Astrocyte of the hippocampus (primary cell): Measurements from ENCODE around the gene BICC1.

Source experiments
- DNase-seq: peaks from one replicate; pipeline ENCODE4 v3.0.0; 2011; ENCODE audit warnings: low read depth, low spot score

Gene BICC1

DNA sequence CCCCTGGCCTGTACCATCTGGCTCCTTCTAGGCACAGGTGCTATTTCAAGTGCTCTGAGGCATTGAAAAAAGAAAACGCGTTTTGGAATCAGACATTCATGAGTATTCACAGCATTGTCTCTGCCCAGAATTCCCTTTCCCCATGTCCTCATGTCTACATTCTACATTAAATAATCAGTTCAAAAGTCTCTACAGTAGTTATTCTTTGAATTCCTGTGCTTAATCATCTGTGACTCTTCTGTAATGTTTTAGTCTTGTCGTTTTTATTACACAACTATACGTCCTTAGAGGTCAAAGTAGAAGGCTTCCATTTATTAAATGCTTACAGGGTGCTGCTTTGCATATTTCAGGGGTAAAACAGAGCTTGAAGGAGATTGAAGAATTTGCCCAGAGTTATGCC, 95.7 kb downstream of the BICC1 start:
- no peak for DNase-seq

DNA sequence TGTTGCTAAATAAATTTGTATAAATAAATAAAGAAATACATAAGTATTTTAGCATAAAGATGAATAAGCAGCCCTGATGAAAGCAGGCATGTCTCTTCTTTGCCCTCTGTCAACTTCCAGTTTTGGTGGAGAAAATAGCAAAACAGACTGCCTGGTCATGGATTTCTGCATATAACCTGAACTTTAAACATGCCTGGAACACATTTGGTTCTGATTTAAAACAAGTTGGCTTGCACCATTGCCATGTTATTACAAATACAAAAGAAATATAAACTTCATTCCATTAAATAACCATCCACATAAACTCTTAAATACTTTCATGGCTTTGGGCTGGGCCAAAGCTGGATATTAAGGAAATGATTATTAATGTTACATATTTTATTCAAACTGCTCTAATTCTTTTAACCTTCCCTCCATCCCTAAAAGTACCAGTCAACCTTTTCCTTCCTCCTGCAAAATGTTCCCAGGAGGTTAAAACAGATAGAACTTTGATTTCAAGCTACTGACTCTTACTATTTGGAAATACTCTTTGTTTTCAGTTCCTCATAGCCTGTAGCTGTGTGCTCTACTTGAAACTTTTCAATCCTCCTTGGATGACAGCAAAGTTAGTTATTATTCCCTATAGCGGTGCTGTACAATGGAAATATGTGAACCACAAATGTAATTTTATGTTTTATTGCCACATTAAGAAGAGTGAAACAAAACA, 96.3 kb downstream of the BICC1 start:
- no peak for DNase-seq

DNA sequence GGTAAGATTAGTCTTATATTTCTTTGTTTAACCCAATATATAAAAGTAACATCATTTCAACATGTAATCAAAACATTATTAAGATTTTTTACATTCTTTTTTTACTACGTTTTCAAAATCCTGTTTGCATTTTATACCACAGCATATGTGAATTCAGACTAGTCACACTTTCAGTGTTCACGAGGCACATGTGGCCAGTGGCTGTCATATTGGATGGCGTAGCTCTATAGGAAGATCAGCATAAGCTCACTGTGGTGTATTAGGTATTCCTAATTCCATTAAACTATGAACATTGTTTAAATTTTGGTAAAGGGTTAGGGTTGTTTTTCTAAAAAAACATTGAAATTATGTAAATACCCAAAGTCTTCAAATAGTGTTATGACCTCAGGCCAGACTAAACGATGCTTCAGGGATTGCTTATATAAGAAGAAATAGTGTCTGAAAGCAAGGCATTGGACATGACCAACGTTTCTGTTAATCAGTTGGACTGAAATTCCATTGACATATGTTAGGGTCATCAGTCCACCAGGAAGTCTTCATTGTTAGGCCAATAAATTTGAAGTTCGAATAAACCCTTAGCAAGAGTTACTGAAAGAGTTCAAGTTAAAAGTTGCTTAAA, 97.0 kb downstream of the BICC1 start:
- DNase-seq: no peak

DNA sequence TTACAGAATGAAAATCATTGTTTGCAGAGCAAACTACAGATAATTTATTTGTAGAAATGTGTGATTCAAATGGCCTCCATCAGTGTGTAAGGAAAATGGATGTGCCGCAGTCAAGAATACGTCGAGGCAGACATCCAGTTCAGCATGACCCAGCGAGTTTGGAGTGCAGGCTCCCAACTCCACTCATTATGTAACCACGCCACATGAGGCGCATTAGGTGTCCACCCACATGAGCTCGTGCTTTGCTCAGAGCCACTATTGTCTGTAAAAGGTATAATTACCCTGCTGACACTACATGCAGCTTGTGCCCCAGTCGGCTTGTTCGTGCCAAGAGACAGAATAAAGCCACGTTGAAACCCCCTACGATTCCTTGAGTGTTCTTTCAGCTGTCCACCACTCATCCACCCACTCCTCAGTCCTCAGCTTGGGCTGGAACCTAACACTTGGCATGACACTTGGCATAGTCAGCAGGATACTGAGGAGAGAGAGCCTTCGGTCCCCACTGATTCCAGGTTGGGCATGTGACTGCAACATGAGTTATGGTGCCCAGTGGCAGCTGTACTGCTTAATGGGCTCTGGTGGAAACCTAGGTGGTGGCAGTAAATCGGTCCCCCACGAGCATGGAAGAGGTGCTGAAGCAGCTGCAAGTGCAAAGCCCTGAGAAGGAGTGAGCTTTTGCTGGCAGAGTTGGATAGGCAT, 102.7 kb downstream of the BICC1 start:
- no peak for DNase-seq

DNA sequence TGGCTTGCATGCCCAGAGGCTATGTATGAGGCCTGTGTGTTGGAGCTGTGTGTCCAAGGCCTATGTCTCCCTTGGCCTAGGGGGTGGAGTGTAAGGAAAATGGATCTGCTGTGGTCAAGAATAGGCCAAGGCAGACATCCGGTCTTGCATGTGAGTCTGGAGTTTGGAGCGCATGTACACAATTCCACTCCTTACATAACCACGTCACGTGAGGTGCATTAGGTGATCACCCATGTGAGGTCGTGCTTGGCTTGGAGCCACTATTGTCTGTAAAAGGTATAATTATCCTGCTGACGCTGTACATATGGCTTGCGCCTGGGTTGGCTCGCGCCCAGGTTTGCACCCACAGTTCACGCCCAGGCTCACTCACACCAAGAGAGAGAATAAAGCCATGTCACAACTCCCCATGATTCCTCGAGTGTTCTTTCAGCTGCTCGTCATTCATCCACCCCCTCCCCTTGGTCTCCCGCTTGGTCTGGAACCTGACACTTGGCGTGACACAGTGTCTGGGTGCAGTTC, 105.5 kb downstream of the BICC1 start:
- no peak for DNase-seq

DNA sequence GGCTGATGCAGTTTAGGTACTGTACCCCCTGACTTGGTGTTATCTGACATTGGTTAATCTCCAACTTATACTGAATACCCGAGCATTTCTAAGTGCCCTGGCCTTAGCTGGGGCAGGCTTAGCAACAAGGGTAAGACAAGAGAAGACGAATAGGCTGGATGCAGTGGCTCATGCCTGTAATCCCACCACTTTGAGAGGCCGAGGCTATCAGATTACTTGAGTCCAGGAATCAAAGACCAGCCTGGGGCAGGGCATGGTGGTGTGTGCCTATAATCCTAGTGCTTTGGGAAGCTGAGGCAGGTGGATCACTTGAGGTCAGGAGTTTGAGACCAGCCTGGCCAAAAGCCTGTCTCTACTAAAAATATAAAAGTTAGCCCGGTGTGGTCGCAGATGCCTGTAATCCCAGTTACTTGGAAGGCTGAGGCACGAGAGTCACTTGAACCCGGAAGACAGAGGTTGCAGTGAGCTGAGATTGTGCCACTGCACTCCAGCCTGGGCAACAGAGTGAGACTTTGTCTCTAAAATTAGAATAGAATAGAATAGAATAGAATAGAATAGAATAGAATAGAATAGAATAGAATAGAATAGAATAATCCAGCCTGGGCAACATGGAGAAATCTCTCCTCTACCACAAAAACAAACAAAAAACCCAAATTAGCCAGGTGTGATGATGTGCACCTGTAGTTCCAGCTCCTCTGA, 108.9 kb downstream of the BICC1 start:
- DNase-seq: no peak

DNA sequence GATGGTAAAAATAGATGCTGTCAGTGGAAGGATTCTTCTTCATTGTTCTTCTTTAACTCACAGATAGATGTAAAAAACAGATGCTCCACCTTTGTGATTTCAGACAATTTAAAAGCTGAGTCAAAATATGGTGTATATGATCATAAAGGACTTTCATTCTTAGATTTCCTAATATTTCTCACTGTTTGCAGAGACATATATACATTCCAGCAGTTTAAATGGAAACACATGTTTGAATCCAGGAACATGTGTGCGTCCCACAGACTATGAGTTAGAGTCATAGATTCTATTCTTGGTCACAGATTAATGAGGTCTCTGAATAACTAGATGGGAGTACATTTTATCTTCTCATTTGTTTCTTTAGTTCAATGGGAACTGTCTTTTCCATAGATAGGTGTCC, 109.6 kb downstream of the BICC1 start:
- DNase-seq: no peak

DNA sequence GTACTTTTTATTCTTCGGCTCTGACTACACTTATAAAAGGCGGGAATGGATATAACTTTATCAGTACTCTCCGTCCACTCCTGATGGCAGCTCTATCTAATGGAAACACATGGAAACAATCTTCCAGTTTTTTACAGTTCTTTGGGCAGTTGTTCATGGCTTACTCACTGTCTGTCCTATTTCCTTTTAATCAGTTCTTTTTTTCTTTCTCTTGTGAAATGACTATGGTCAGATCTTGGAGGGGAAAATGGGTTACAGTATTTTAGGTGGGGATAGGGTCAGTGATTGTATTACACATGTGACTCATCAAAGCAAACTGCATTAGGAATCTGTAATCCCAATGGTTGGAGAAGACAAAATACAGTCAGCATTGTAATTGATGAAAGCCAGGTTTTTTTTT, 112.4 kb downstream of the BICC1 start:
- peak; percentile 31 for DNase-seq

DNA sequence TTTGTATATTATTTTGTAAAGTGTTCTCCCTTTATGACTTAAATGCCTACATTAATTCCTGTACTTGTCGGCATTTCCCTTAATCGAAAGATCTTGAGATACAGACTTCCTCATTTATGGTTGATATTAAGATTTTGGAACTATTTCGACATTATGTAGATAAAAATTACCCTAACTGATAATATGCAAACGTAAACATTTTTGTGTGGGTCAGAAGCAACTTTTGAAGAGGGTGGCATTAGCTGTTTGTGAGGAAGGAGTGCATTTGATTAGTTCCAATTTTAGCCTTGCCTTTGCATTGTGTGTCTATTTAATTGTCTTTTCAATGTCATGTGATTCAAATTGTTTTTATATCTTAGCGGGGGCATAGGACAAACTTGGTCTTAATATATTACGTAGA, 114.7 kb downstream of the BICC1 start:
- DNase-seq: no peak

DNA sequence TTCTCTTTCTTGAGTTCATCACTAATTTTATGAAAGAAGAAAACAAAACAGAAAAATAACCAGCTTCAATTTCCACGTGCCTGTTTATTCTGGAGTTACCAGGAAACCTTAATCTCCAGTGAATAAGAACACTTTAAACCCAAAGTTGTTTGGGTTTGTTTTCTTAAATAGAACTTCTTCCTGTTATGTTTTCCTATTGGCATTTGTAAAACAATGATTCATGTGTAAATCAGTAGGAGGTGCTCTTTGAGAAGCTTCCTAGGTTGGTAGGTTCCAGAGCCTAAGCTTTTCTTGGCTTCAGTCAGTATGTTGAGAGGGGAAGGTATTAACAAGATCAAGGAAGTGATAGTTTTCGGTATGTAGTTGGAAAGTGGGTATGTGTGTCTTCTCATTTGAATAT, 119.0 kb downstream of the BICC1 start:
- no peak for DNase-seq

DNA sequence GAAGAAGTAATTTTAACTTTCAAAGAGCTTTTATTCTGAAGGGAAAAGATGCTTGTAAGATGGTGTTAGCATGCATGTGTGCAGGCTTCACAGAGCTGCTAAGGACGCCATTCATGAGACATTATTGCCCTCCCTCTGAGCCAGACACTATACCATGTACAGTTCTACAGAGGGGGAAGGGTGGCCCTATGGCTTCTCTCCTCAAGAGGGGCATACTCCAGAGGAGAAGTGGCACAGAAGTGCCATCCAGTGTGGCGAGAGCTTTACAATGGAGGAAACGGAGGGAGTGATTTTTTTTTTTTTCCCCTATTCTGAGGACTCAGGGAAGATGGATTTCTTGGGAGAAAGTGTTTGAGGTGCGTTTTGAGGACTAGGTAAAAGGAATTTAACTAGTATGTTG, 119.5 kb downstream of the BICC1 start:
- no peak for DNase-seq

DNA sequence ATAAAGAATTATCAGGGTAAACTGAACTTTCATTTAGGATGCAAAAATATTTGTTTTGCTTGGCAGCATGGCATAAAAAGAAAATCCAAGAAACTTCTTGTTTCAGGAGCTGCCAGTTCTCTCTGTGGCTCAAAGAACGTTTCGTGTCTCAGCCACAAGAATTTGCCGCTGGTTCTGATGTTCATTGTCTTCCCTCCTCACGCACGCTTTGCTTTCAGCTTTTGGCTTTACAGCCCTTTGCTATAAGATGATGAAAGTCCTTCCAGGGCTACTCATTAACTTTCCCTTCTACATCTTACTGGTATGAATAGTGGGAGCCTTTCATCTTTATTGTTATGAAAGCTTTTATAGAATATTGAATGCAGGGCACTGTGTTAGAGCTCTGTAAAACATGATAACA, 124.7 kb downstream of the BICC1 start:
- peak; percentile 93 for DNase-seq

DNA sequence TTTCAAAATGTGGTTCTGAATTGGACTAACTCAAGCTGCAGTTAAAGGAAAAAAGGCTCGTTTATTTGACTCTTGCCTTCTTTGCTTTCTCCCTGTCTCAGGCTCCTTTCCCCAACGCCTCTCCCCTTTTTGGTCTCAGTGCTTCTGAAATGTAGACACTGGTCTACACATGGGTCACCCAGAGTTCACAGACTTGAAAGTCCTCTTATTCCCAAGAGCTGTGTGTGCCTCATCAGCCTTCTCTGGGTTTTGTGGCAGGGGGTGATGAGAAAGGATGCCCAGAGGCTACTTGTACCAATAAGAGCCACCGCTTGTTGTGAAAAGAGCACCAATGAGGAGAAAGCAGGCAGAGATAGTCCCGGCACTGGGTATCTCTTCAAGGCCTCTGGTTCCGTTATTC, 125.7 kb downstream of the BICC1 start:
- DNase-seq: peak; percentile 77

DNA sequence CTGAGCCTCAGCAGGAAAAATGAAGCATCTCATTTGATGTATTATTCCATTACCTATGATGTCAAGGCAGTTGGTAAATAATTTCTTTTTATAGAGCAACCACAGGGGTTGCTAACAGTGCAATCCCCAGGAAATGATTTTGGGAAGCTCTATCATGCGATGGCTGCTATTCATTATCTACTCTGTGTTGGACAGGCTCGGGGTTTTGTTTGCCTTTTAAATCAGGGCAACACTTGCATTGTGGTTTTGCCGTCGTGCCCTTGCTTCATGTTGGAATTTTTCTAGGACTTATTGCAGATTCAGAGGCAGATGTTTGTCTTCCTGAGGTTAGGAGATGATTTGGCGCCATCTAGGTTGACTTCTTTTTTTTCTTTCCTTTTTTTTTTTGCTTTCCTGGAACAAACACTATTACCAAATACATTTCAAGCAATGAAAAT, 128.4 kb downstream of the BICC1 start:
- DNase-seq: peak; percentile 90

DNA sequence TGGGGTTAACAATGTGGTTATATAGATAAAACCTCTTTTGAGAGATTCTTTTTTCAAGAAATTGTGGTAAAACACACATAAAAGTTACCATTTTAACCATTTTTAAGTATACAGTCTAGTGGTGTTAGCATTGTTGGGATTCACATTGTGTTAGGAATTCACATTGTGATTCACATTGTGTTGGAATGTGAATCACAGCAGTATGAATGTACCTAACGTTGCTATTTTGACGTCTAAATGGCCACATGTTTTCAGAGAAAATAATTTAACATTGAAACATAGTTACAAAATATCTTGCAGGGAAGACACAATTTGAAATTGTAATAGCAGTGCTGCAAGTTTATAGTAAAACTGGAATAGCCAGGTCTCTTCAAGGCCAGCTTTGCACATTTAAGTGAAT, 129.0 kb downstream of the BICC1 start:
- DNase-seq: peak; percentile 74

DNA sequence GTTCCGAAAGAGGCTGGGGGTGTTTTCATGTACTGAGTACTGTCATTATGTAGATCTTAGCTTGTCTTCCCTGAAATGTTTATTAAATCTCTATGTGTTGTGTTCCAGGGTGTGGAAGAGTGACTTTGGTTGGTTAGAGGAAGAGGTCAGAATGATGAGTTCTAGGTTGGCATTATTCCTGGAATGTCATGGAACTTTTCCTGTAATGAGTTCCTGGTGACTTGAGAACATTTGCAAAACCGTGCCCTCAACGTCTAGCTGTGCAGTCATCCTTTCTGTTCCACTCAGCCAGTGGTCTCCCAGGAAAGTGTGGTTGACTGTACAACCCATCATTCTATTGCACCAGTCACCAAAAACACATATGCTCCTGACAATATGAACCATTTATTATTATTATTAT, 129.6 kb downstream of the BICC1 start:
- DNase-seq: peak; percentile 55

DNA sequence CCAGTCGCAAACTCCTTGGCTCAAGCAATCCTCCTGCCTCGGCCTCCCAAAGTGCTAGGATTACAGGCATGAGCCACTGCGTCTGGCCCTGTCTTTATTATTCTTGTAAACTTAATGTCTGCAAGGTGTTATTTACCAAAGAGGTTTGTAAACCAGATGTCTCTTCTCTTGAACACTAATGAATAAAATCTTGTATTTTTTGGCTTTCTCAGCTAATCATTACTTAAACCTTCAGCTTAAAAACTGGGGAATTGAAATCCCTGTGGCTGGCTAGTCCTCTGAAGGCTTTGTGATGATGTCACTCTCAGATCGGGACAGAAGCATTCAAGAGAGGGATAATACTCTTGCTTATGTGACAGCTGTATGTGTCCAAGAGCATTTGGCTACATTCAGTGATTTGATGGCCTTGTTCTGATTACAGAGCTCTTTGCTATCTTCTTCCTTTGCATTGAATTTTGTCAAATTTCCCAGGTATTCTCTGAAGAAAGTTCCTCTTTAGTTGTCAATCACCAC, 130.3 kb downstream of the BICC1 start:
- DNase-seq: no peak

DNA sequence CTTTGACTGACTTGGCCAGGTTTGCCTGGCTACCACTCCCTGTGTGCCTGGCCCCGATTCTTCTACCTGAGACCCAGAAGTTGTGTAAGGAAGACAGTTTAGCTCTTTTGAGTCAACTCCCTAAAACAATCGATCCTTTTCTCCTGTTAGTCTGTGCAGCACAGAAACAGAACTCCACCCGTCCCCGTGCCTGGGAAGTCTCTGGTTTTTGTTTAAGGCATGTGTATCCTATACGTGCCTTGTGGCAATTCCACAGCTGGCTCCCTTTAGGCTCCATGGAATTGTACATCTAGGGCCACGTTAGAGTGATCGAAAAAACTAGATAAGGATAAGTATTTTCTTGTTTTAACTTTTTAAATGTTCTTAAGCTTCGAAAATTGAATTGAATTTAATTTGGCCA, 131.6 kb downstream of the BICC1 start:
- no peak for DNase-seq

DNA sequence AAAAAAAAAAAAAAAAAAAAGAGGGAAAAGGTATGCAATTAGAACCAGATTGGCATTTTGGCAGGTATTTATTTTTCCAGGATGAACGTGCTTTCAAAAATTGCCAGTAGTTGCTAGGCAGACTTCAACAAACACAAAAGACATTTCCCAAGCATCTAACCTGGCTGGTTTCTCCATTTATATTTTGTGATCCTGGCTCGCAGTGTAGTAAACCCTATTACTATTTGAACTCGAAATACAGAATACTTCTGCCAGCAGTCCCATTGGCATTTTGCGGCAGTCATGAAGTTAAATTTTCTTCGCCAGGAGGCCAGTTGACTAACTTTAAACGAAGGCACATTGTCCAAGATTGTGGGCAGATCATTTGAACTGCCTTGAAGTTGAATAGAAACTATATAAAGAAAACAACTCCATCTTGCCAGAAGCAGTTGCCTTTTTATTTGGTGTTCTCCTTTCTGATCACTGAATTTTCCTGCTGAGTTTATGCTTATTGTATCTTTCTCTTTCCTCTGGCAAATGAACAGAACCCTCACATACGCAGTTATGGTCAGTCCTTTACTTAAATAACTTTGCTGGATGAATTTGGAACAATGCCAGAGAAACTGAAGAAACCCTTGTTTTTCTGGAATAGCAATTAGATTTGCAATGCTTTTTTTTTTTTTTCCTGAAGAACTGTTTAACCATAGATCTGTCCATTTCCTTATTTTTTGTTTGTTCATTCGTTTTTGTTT, 132.9 kb downstream of the BICC1 start:
- DNase-seq: peak; percentile 32

DNA sequence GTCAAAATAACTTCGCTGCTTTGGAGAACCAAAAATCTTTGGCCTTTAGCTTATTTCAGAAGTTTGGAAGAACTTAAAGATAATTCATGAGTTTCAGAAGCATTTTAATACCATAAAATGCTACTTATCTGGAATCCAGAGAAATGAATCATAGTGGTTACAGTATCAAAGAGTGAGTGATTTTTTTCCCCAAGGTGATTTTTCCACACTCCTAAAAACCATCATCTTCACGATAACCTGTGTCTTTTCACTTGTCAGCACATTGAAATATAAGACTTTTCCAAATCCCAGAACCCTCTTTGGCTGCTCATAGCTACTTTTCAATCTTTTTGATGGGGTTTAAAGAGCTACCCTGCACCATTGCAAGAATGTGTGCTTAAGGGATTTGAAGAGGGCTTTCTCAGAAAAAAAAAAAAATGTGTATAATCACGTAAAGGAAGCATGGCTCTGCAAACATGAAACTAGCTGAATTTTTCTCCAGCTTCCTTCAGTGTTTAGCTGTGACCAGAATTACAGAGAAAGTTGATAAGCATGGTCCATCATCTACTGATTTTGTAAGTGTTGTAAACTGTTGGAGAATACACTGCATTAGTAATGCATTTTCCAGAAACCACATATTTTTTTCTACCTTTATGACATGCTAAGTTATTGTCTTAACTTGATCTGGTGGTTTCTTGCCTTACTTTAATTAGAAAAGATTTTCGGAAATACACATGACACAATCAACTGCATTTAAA, 134.9 kb downstream of the BICC1 start:
- no peak for DNase-seq

DNA sequence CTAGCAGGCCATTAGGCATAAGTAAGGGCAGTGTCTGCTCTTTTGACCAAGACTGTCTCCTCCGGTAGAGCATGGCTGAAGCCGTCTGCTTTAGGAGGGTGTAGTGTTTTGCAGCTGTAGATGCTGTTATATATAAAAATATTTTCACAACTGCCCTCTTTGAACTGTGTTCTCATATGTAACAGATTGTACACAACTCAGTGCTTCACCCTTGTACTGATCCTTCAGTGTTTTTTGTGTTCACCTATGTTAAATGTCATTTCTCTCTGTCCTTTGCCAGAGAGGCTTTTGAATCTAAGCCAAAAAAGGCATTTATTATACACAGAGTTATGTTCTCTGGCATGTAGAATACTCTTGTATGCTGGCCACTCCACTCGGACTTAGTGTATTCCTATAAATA, 135.5 kb downstream of the BICC1 start:
- no peak for DNase-seq
